HepG2 (cell line): ENCODE results near the gene SLC13A3. TPM values are rescaled to one million over a fixed set of nuclear protein-coding genes. Genes with fewer than 3 reads are reported as not detected.

Source experiments
- CSRNP2 ChIP-seq: sonication (generic); formaldehyde crosslinking; conservative IDR thresholded peaks from 2 replicates; pipeline ENCODE4 v1.8.0; 2022; ENCODE audit warnings: low read depth, missing genetic modification reagents
- EP300 ChIP-seq, 3 experiments: sonication (generic) in 1 of 3; formaldehyde crosslinking in 1 of 3; IDR thresholded peaks; 2 replicates each; pipeline versions ENCODE4 v1.5.1 to v1.6.1; 2011 to 2020; ENCODE audit warnings: low read depth in 2 of 3, low read length in 2 of 3, borderline replicate concordance in 1 of 3, improper control_type of control experiment in 1 of 3, mild to moderate bottlenecking in 1 of 3, missing genetic modification reagents in 1 of 3, moderate library complexity in 1 of 3
- FOXC1 ChIP-seq: sonication (generic); formaldehyde crosslinking; IDR thresholded peaks from 2 replicates; pipeline ENCODE4 v1.8.0; 2022; ENCODE audit warnings: mild to moderate bottlenecking, missing genetic modification reagents, borderline replicate concordance
- MED1 ChIP-seq: sonication (generic); formaldehyde crosslinking; IDR thresholded peaks from 2 replicates; pipeline ENCODE4 v1.4.0; 2020; ENCODE audit warnings: missing genetic modification reagents
- MEF2D ChIP-seq: sonication (generic); formaldehyde crosslinking; IDR thresholded peaks from 2 replicates; pipeline ENCODE4 v1.5.1; 2020; ENCODE audit warnings: mild to moderate bottlenecking, missing genetic modification reagents
- MXI1 ChIP-seq: IDR thresholded peaks from 3 replicates; pipeline ENCODE4 v1.6.1; 2012; ENCODE audit warnings: low read depth, low read length, inconsistent platforms, borderline replicate concordance
- ONECUT2 ChIP-seq: sonication (generic); formaldehyde crosslinking; IDR thresholded peaks from 2 replicates; pipeline ENCODE4 v1.4.0; 2020; ENCODE audit warnings: missing genetic modification reagents
- SAP130 ChIP-seq: IDR thresholded peaks from 2 replicates; pipeline ENCODE4 v1.6.1; 2016; ENCODE audit warnings: low read depth
- SP5 ChIP-seq: IDR thresholded peaks from 2 replicates; pipeline ENCODE4 v1.6.1; 2016; ENCODE audit warnings: low read depth, borderline replicate concordance
- THRA ChIP-seq: sonication (generic); formaldehyde crosslinking; IDR thresholded peaks from 2 replicates; pipeline ENCODE4 v1.4.0; 2020; ENCODE audit warnings: missing genetic modification reagents, borderline replicate concordance
- THYN1 ChIP-seq: sonication (generic); formaldehyde crosslinking; IDR thresholded peaks from 2 replicates; pipeline ENCODE4 v1.8.1; 2023; ENCODE audit warnings: low read depth, mild to moderate bottlenecking, moderate library complexity, missing genetic modification reagents, borderline replicate concordance
- UBTF ChIP-seq: sonication (generic); formaldehyde crosslinking; IDR thresholded peaks from 2 replicates; pipeline ENCODE4 v1.4.0; 2020; ENCODE audit warnings: mild to moderate bottlenecking, missing genetic modification reagents
- USF2 ChIP-seq, 2 experiments: sonication (generic) in 1 of 2; formaldehyde crosslinking in 1 of 2; IDR thresholded peaks; 2 replicates each; pipeline versions ENCODE4 v1.5.1 to v1.6.1; 2011 to 2020; ENCODE audit warnings: borderline replicate concordance in 1 of 2, low read depth in 1 of 2, low read length in 1 of 2, mild to moderate bottlenecking in 1 of 2, missing genetic modification reagents in 1 of 2, moderate library complexity in 1 of 2
- ZC3H4 ChIP-seq: sonication (generic); formaldehyde crosslinking; IDR thresholded peaks from 2 replicates; pipeline ENCODE4 v1.4.0; 2020; ENCODE audit warnings: missing genetic modification reagents, borderline replicate concordance
- ZNF232 ChIP-seq: sonication (generic); formaldehyde crosslinking; IDR thresholded peaks from 2 replicates; pipeline ENCODE4 v1.4.0; 2020; ENCODE audit warnings: missing genetic modification reagents, borderline replicate concordance
- ZNF460 ChIP-seq: sonication (generic); formaldehyde crosslinking; IDR thresholded peaks from 2 replicates; pipeline ENCODE4 v1.5.1; 2020; ENCODE audit warnings: missing genetic modification reagents, mild to moderate bottlenecking, borderline replicate concordance
- ZNF501 ChIP-seq: sonication (generic); formaldehyde crosslinking; IDR thresholded peaks from 2 replicates; pipeline ENCODE4 v1.5.1; 2020; ENCODE audit warnings: mild to moderate bottlenecking, moderate library complexity, missing genetic modification reagents
- ZNF713 ChIP-seq: sonication (generic); formaldehyde crosslinking; IDR thresholded peaks from 2 replicates; pipeline ENCODE4 v1.4.0; 2020; ENCODE audit warnings: mild to moderate bottlenecking, missing genetic modification reagents
- ZNF891 ChIP-seq: sonication (generic); formaldehyde crosslinking; IDR thresholded peaks from 2 replicates; pipeline ENCODE4 v1.5.0; 2020; ENCODE audit warnings: mild to moderate bottlenecking, missing genetic modification reagents
- polyA plus RNA-seq, 8 experiments: library from polyadenylated mRNA; depleted of rRNA in 3 of 8; stranded (reverse) in 7 of 8; unstranded in 1 of 8; fragments of >200 nt; fragmentation: Illumina TruSeq in 4 of 8; extraction: Trizol in 4 of 8; gene quantifications; 2 replicates each; pipeline versions ENCODE4 v1.2.1 to v1.2.3, GENCODE V29; 2011 to 2016; ENCODE audit warnings: low read depth in 4 of 8, missing spikeins in 1 of 8, mixed read lengths in 1 of 8; ENCODE audit not compliant: insufficient read depth in 1 of 8
- total RNA-seq, 5 experiments: library from RNA; depleted of rRNA; stranded (reverse); fragments of >200 nt; fragmentation: Illumina TruSeq; extraction: Trizol; gene quantifications; 2 replicates each; pipeline ENCODE4 v1.2.3, GENCODE V29; 2016; ENCODE audit warnings: low read depth in 1 of 5

Gene SLC13A3
- total and polyA plus RNA-seq, 2 of the 13 experiments (the other 11 are each of a cell fraction or from before 2014, with no cell fraction given) = 66.5 to 76.0 TPM

- no peak for TF ChIP-seq UBTF
- 0 out of 2 replicates have a peak, but pooled peaks have one; percentile 12 for TF ChIP-seq ZNF460 (CRISPR knock-in tag)
- TF ChIP-seq ONECUT2 (CRISPR knock-in tag) = no peak
- TF ChIP-seq CSRNP2 (CRISPR knock-in tag) = no peak
- TF ChIP-seq ZNF891 (CRISPR knock-in tag) = peak; percentile 60; the same call in 1 of the 2 replicates
- TF ChIP-seq FOXC1 = no peak
- no peak for TF ChIP-seq USF2 (IDR thresholded peaks at IDR 0.05; ENCODE audit: low read depth, low read length)
- TF ChIP-seq USF2 (CRISPR knock-in tag; IDR thresholded peaks at IDR 0.05; ENCODE audit: borderline replicate concordance) = no peak
- no peak for TF ChIP-seq SAP130 (CRISPR knock-in tag)
- TF ChIP-seq ZNF501 (CRISPR knock-in tag) = peak; percentile 25; the same call in 1 of the 2 replicates
- TF ChIP-seq EP300 (IDR thresholded peaks at IDR 0.05; ENCODE audit: low read depth in 2 of 2, low read length in 2 of 2) = no peak
- TF ChIP-seq EP300 (CRISPR knock-in tag; IDR thresholded peaks at IDR 0.05; ENCODE audit: borderline replicate concordance) = no peak
- TF ChIP-seq THRA (CRISPR knock-in tag) = no peak
- no peak for TF ChIP-seq ZNF232
- TF ChIP-seq ZNF713 (CRISPR knock-in tag) = no peak
- TF ChIP-seq MED1 (CRISPR knock-in tag) = no peak
- no peak for TF ChIP-seq THYN1
- TF ChIP-seq SP5 (CRISPR knock-in tag) = no peak
- no peak for TF ChIP-seq MXI1
- no peak for TF ChIP-seq MEF2D
- TF ChIP-seq ZC3H4 = no peak
Measured at GRCh38 chr20:46545077-46545826, 106.0 kb downstream of the SLC13A3 start (continued).
